ENCODE measurements around the gene SHISA9.

DNA sequence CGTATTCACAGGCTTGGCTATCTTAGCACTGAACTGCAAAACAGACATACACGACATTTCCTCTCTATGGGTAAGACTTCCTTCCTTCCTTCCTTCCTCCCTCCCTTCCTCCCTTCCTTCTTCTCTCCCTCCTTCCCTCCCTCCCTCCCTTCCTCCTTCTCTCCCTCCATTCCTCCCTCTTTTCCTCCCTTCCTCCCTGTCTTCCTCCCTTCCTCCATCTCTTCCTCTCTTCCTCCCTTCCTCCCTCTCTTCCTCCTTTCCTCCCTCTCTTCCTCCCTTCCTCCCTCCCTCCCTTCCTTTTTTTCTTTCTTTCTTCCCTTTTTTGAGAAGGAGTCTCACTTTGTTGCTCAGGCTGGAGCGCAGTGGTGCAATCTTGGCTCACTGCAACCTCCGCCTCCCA is 22.4 kb upstream of the SHISA9 start:
- TF ChIP-seq, protein P1, sequence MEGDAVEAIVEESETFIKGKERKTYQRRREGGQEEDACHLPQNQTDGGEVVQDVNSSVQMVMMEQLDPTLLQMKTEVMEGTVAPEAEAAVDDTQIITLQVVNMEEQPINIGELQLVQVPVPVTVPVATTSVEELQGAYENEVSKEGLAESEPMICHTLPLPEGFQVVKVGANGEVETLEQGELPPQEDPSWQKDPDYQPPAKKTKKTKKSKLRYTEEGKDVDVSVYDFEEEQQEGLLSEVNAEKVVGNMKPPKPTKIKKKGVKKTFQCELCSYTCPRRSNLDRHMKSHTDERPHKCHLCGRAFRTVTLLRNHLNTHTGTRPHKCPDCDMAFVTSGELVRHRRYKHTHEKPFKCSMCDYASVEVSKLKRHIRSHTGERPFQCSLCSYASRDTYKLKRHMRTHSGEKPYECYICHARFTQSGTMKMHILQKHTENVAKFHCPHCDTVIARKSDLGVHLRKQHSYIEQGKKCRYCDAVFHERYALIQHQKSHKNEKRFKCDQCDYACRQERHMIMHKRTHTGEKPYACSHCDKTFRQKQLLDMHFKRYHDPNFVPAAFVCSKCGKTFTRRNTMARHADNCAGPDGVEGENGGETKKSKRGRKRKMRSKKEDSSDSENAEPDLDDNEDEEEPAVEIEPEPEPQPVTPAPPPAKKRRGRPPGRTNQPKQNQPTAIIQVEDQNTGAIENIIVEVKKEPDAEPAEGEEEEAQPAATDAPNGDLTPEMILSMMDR (IDR thresholded peaks at IDR 0.05) = no peak
- TF ChIP-seq POLR2A (IDR thresholded peaks at IDR 0.05) (no peak), POLR2AphosphoS5 (IDR thresholded peaks at IDR 0.05) (no peak)
